HG03108 (cell line): ENCODE measurements around the gene CHRM1.
"Not testable (repeated sequence)": the region's sequence is repeated elsewhere in the genome, so short reads cannot be mapped to it uniquely, and the experiment has no call there.

Experiments
- ATAC-seq: cut with Tn5 transposase; IDR thresholded peaks from one replicate; pipeline ENCODE4 v1.9.1; 2021; ENCODE audit warnings: moderate library complexity; ENCODE audit not compliant: unreplicated experiment

CHRM1 gene

GRCh38 chr11:62879235-62879978 is 41.8 kb downstream of the CHRM1 start:
- ATAC-seq, result no peak

- ATAC-seq, result no peak
Measured at GRCh38 chr11:62876712-62877111, 44.5 kb downstream of the CHRM1 start.

- ATAC-seq, result no peak
Measured at GRCh38 chr11:62875698-62876478, 45.3 kb downstream of the CHRM1 start.

GRCh38 chr11:62874851-62875250 is 46.3 kb downstream of the CHRM1 start:
- ATAC-seq, result no peak

- no peak for ATAC-seq
Measured at GRCh38 chr11:62865635-62866034, 55.5 kb downstream of the CHRM1 start.

- ATAC-seq, result no peak
Measured at GRCh38 chr11:62863687-62864335, 57.4 kb downstream of the CHRM1 start.

GRCh38 chr11:62861564-62862192 is 59.5 kb downstream of the CHRM1 start:
- ATAC-seq, result not testable (repeated sequence)

GRCh38 chr11:62860835-62861563 is 60.2 kb downstream of the CHRM1 start:
- no peak for ATAC-seq

GRCh38 chr11:62859281-62859703 is 61.9 kb downstream of the CHRM1 start:
- not testable (repeated sequence) for ATAC-seq
